ENCODE data around the gene SHB.

DNA sequence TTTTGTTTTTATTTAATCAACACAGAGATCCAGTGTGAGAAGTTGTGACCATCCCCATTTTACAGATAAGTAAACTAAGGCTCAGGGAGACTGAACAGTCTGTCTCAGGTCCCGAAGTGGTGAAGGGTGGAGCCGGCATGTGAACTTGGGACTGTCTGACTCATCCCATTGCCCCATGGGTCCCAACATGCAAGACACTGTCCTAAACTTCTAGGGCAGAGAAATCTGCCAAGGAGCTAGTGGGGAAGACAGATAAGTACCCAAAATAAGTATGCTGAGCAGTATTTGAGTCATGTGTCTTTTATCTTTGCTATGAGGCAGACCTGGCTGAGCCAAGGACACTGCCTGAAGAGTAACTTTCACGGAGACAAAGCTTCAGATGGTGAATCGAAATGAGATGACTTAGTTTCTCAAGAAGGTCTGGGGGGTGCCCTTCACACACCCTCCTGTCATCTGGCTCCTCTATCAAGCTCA lies 100.8 kb downstream of the SHB start:
- TF ChIP-seq POLR2AphosphoS5 (IDR thresholded peaks at IDR 0.05; ENCODE audit: low read depth, low read length): no peak
- TF ChIP-seq RBBP5 (IDR thresholded peaks at IDR 0.05; ENCODE audit: borderline replicate concordance, low read depth, low read length): no peak
- TF ChIP-seq GTF2F1 (IDR thresholded peaks at IDR 0.05; ENCODE audit: borderline replicate concordance, low read depth, low read length): no peak
- TF ChIP-seq EP300 (IDR thresholded peaks at IDR 0.05; ENCODE audit: borderline replicate concordance in 1 of 2, low read depth in 2 of 2, low read length in 2 of 2): no peak
- TF ChIP-seq, protein P1, sequence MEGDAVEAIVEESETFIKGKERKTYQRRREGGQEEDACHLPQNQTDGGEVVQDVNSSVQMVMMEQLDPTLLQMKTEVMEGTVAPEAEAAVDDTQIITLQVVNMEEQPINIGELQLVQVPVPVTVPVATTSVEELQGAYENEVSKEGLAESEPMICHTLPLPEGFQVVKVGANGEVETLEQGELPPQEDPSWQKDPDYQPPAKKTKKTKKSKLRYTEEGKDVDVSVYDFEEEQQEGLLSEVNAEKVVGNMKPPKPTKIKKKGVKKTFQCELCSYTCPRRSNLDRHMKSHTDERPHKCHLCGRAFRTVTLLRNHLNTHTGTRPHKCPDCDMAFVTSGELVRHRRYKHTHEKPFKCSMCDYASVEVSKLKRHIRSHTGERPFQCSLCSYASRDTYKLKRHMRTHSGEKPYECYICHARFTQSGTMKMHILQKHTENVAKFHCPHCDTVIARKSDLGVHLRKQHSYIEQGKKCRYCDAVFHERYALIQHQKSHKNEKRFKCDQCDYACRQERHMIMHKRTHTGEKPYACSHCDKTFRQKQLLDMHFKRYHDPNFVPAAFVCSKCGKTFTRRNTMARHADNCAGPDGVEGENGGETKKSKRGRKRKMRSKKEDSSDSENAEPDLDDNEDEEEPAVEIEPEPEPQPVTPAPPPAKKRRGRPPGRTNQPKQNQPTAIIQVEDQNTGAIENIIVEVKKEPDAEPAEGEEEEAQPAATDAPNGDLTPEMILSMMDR (IDR thresholded peaks at IDR 0.05; ENCODE audit: control extremely low read depth in 1 of 3, insufficient read depth in 1 of 3, low read depth in 1 of 3, low read length in 3 of 3): no peak
- TF ChIP-seq SIN3A (conservative IDR thresholded peaks at IDR 0.05 in 1 of 2, IDR thresholded peaks at IDR 0.05 in 1 of 2; ENCODE audit: low read depth in 1 of 2, low read length in 2 of 2): no peak
- no peak for TF ChIP-seq POLR2A (IDR thresholded peaks at IDR 0.05; ENCODE audit: control extremely low read depth in 1 of 2, low read depth in 2 of 2, low read length in 2 of 2)
- TF ChIP-seq TAF1 (IDR thresholded peaks at IDR 0.05; ENCODE audit: low read depth, low read length): no peak
- no peak for TF ChIP-seq SRF (IDR thresholded peaks at IDR 0.05; ENCODE audit: low read depth, low read length)
- no peak for TF ChIP-seq JUND (IDR thresholded peaks at IDR 0.05; ENCODE audit: low read length)
- no peak for TF ChIP-seq HDAC2 (IDR thresholded peaks at IDR 0.05; ENCODE audit: borderline replicate concordance in 1 of 2, low read depth in 2 of 2, low read length in 2 of 2)
- TF ChIP-seq BACH1 (IDR thresholded peaks at IDR 0.05; ENCODE audit: low read length): no peak
- TF ChIP-seq CEBPB (IDR thresholded peaks at IDR 0.05; ENCODE audit: low read depth, low read length): no peak
- TF ChIP-seq RAD21 (IDR thresholded peaks at IDR 0.05 in 1 of 2, conservative IDR thresholded peaks at IDR 0.05 in 1 of 2; ENCODE audit: low read depth in 2 of 2, low read length in 2 of 2): no peak
